ENCODE data around the gene IGF2BP2.

DNA sequence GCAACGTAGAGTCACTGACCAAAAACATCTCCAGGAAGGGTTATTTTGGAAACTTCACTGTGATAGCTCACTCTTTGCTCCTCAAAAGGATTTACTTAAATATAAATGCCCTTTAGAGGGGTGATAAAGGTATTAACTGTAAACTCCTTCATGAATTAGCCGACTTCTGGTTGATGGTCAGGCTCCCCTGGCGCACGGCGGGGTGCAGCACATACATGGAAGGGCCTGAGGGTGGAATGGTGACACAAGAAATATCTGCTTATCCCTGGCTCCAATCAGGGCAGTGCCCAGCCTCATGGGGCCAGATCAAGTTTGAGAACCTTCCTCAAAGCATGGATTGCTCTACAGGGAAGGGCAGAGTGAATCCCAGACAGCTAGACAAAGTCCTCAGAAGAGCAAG, 116.5 kb downstream of the IGF2BP2 start:
- TF ChIP-seq, protein P1, sequence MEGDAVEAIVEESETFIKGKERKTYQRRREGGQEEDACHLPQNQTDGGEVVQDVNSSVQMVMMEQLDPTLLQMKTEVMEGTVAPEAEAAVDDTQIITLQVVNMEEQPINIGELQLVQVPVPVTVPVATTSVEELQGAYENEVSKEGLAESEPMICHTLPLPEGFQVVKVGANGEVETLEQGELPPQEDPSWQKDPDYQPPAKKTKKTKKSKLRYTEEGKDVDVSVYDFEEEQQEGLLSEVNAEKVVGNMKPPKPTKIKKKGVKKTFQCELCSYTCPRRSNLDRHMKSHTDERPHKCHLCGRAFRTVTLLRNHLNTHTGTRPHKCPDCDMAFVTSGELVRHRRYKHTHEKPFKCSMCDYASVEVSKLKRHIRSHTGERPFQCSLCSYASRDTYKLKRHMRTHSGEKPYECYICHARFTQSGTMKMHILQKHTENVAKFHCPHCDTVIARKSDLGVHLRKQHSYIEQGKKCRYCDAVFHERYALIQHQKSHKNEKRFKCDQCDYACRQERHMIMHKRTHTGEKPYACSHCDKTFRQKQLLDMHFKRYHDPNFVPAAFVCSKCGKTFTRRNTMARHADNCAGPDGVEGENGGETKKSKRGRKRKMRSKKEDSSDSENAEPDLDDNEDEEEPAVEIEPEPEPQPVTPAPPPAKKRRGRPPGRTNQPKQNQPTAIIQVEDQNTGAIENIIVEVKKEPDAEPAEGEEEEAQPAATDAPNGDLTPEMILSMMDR (IDR thresholded peaks at IDR 0.05) = no peak
- TF ChIP-seq POLR2A (IDR thresholded peaks at IDR 0.05) = no peak

All from lower leg skin (tissue), 3 donors.